GM12878 (cell line): ENCODE data around the gene GRIPAP1. TPM values are rescaled to one million over a fixed set of nuclear protein-coding genes. Genes with fewer than 3 reads are reported as not detected.
A peak's percentile ranks its signal among the peaks of the same experiment; 100 is the strongest.

Experiments
- ATF3 ChIP-seq: IDR thresholded peaks from 2 replicates; pipeline ENCODE4 v1.6.1; 2011; ENCODE audit warnings: low read depth, mild to moderate bottlenecking, low read length, moderate library complexity, borderline replicate concordance; ENCODE audit errors: extremely low read depth
- ATF7 ChIP-seq: fragments of 450-650 bp; IDR thresholded peaks from 2 replicates; pipeline ENCODE4 v1.6.1; 2016; ENCODE audit warnings: low read depth, mild to moderate bottlenecking
- BCL3 ChIP-seq: IDR thresholded peaks from 2 replicates; pipeline ENCODE4 v1.6.1; 2011; ENCODE audit warnings: borderline replicate concordance, low read depth, mild to moderate bottlenecking, moderate library complexity, low read length; ENCODE audit not compliant: insufficient read depth, poor library complexity, severe bottlenecking
- BHLHE40 ChIP-seq, 2 experiments: fragments of 450-650 bp in 1 of 2; IDR thresholded peaks; 2 replicates each; pipeline ENCODE4 v1.6.1; 2011 to 2017; ENCODE audit warnings: low read depth in 2 of 2, borderline replicate concordance in 1 of 2, improper control_type of control experiment in 1 of 2, low read length in 1 of 2, mild to moderate bottlenecking in 1 of 2
- CEBPZ ChIP-seq: fragments of 150-350 bp; IDR thresholded peaks from 2 replicates; pipeline ENCODE4 v1.6.1; 2016; ENCODE audit warnings: low read depth, low read length
- CHD1 ChIP-seq: IDR thresholded peaks from 2 replicates; pipeline ENCODE4 v1.6.1; 2012; ENCODE audit warnings: low read depth, low read length, improper control_type of control experiment
- CHD2 ChIP-seq: IDR thresholded peaks from 2 replicates; pipeline ENCODE4 v1.6.1; 2011; ENCODE audit warnings: low read depth, low read length, improper control_type of control experiment, borderline replicate concordance
- CREB1 ChIP-seq: IDR thresholded peaks from 2 replicates; pipeline ENCODE4 v1.6.1; 2012; ENCODE audit warnings: low read depth, mild to moderate bottlenecking, inconsistent platforms
- EZH2 ChIP-seq: IDR thresholded peaks from 2 replicates; pipeline ENCODE4 v1.6.1; 2012; ENCODE audit warnings: low read depth, mild to moderate bottlenecking, control low read depth, inconsistent platforms, low read length, borderline replicate concordance; ENCODE audit not compliant: control insufficient read depth
- FOXM1 ChIP-seq: IDR thresholded peaks from 2 replicates; pipeline ENCODE4 v1.6.1; 2012; ENCODE audit warnings: low read depth, mild to moderate bottlenecking, inconsistent platforms, low read length, moderate library complexity
- KDM1A ChIP-seq: fragments of 200-600 bp; sonication (generic); IDR thresholded peaks from 2 replicates; pipeline ENCODE4 v1.6.1; 2016; ENCODE audit warnings: borderline replicate concordance
- NFYB ChIP-seq: IDR thresholded peaks from 2 replicates; pipeline ENCODE4 v1.6.1; 2011; ENCODE audit warnings: low read depth, mild to moderate bottlenecking, low read length, improper control_type of control experiment, moderate library complexity; ENCODE audit not compliant: insufficient read depth
- PML ChIP-seq: IDR thresholded peaks from 2 replicates; pipeline ENCODE4 v1.6.1; 2012; ENCODE audit warnings: low read length, inconsistent platforms
- POLR2A ChIP-seq: IDR thresholded peaks from 2 replicates; pipeline ENCODE4 v1.6.1; 2011; ENCODE audit warnings: low read depth, mild to moderate bottlenecking, low read length
- POLR2AphosphoS2 ChIP-seq: IDR thresholded peaks from 2 replicates; pipeline ENCODE4 v1.6.1; 2011; ENCODE audit warnings: low read depth, mild to moderate bottlenecking, low read length, improper control_type of control experiment, moderate library complexity
- SIX5 ChIP-seq: IDR thresholded peaks from 2 replicates; pipeline ENCODE4 v1.6.1; 2011; ENCODE audit warnings: mild to moderate bottlenecking, low read depth, low read length, moderate library complexity; ENCODE audit not compliant: severe bottlenecking
- SREBF1 ChIP-seq: IDR thresholded peaks from 2 replicates; pipeline ENCODE4 v1.6.1; 2012; ENCODE audit warnings: mild to moderate bottlenecking, low read length
- SUPT20H ChIP-seq: IDR thresholded peaks from 2 replicates; pipeline ENCODE4 v1.6.1; 2011; ENCODE audit warnings: low read depth, mild to moderate bottlenecking, low read length, moderate library complexity, borderline replicate concordance; ENCODE audit not compliant: control insufficient read depth
- TAF1 ChIP-seq: IDR thresholded peaks from 2 replicates; pipeline ENCODE4 v1.6.1; 2011; ENCODE audit warnings: mild to moderate bottlenecking, low read depth, low read length, borderline replicate concordance
- ZBTB11 ChIP-seq: fragments of 450-650 bp; formaldehyde crosslinking; IDR thresholded peaks from 2 replicates; pipeline ENCODE4 v1.5.0; 2022; ENCODE audit warnings: mild to moderate bottlenecking, missing genetic modification characterization
- ZNF24 ChIP-seq: fragments of 450-650 bp; IDR thresholded peaks from 2 replicates; pipeline ENCODE4 v1.6.1; 2017; ENCODE audit warnings: antibody characterized with exemption, mild to moderate bottlenecking
- polyA plus RNA-seq, 11 experiments: library from polyadenylated mRNA; depleted of rRNA in 4 of 11; unstranded in 6 of 11; stranded (reverse) in 5 of 11; fragments of >200 nt; fragmentation: Nextera tagmentation in 4 of 11; fragmentation: Illumina TruSeq in 1 of 11; extraction: Ambion mirVana in 4 of 11; extraction: Trizol in 1 of 11; gene quantifications; 1 replicate in 1 of 11; 2 replicates in 10 of 11; pipeline versions ENCODE4 v1.2.1 to v1.2.3, GENCODE V29; 2011 to 2016; ENCODE audit warnings: inconsistent platforms in 2 of 11, missing spikeins in 2 of 11, low read depth in 1 of 11
- total RNA-seq, 4 experiments: library from RNA; depleted of rRNA in 3 of 4; stranded (reverse); fragments of >200 nt in 3 of 4; fragmentation: Illumina TruSeq in 1 of 4; extraction: Trizol in 1 of 4; gene quantifications; 2 replicates each; pipeline versions ENCODE4 v1.2.1 to v1.2.3, GENCODE V29; 2013 to 2021

The GRIPAP1 gene
- total and polyA plus RNA-seq, 10 of the 15 experiments (the other 5 are each of a cell fraction or from before 2014, with no cell fraction given): 4.2 to 44.7 (median 25.8) TPM

- no peak for TF ChIP-seq ZBTB11 (CRISPR knock-in tag)
- TF ChIP-seq BCL3: no peak
- peak; percentile 99 for TF ChIP-seq ATF7
- peak; percentile 51; the same call in 1 of the 2 replicates for TF ChIP-seq POLR2AphosphoS2
- TF ChIP-seq EZH2: no peak
- TF ChIP-seq CEBPZ: no peak
- 0 out of 2 replicates have a peak, but pooled peaks have one; percentile 16 for TF ChIP-seq NFYB
- TF ChIP-seq ZNF24: no peak
- TF ChIP-seq SREBF1: peak; percentile 81
- TF ChIP-seq CREB1: peak; percentile 41; the same call in 1 of the 2 replicates
- TF ChIP-seq SIX5: peak; percentile 25
- peak; percentile 93 to 94 for TF ChIP-seq BHLHE40 (IDR thresholded peaks at IDR 0.05; ENCODE audit: borderline replicate concordance in 1 of 2, low read depth in 2 of 2, low read length in 1 of 2)
- TF ChIP-seq TAF1: peak; percentile 99
- TF ChIP-seq CHD2: 0 out of 2 replicates have a peak, but pooled peaks have one; percentile 31
- TF ChIP-seq PML: peak; percentile 78
- TF ChIP-seq FOXM1: peak; percentile 41; the same call in 1 of the 2 replicates
- peak; percentile 97 for TF ChIP-seq CHD1
- peak; percentile 94 for TF ChIP-seq POLR2A
- TF ChIP-seq ATF3: no peak
- no peak for TF ChIP-seq SUPT20H
- TF ChIP-seq KDM1A: no peak
Measured at GRCh38 chrX:49002091-49002935, at the start of gene GRIPAP1 (continued).
